GM19035 (cell line): ENCODE results near the gene MTTP.

Experiments
- ATAC-seq: cut with Tn5 transposase; IDR thresholded peaks from one replicate; pipeline ENCODE4 v1.9.1; 2021; ENCODE audit not compliant: unreplicated experiment

Gene MTTP

GRCh38 chr4:99665983-99666382 is 91.4 kb downstream of the MTTP start:
- no peak for ATAC-seq

GRCh38 chr4:99668472-99668871 is 93.8 kb downstream of the MTTP start:
- ATAC-seq: no peak

GRCh38 chr4:99669084-99669483 is 94.5 kb downstream of the MTTP start:
- no peak for ATAC-seq

- no peak for ATAC-seq
These were observed 95.9 kb downstream of the MTTP start for GRCh38 chr4:99670409-99671073.
